ENCODE data around the gene SGF29. TPM values are rescaled to one million over a fixed set of nuclear protein-coding genes. Genes with fewer than 3 reads are reported as not detected.

Gene SGF29
- total and polyA plus RNA-seq, 2 of the 8 experiments (the other 6 are each of a cell fraction or from before 2014, with no cell fraction given) = 3.1 to 22.7 TPM

- Histone ChIP-seq H4K20me1 (replicated peaks in 1 of 2; ENCODE audit: control insufficient read depth in 1 of 2, insufficient read depth in 2 of 2, low read length in 2 of 2) (no peaks in the 10 kb centered on the region), H2BK5ac (ENCODE audit: low read depth, low read length) (no peak overlapping the region), H2BK15ac (ENCODE audit: low read length) (no peak overlapping the region), H2AK5ac (ENCODE audit: low read depth, low read length) (no peak overlapping the region), H3K27me3 (replicated peaks in 1 of 4; ENCODE audit: control insufficient read depth in 3 of 4, extremely low read depth in 1 of 4, insufficient read depth in 3 of 4, low read length in 3 of 4) (no peaks in the 10 kb centered on the region), H3K79me1 (ENCODE audit: low read depth, low read length) (no peaks in the 10 kb centered on the region), H2BK20ac (ENCODE audit: low read length) (no peak overlapping the region), H2BK12ac (ENCODE audit: low read depth, low read length) (no peak overlapping the region), H3K18ac (ENCODE audit: extremely low read depth, low read length) (no peak overlapping the region), H3K36me3 (ENCODE audit: control insufficient read depth in 2 of 4, insufficient read depth in 4 of 4, low read length in 3 of 4) (no peaks in the 10 kb centered on the region), H3K23me2 (ENCODE audit: low read depth, low read length) (no peaks in the 10 kb centered on the region), H3K56ac (replicated peaks; ENCODE audit: insufficient read length, low read depth, low read length) (no peak overlapping the region), H4K8ac (ENCODE audit: extremely low read depth, insufficient read depth, low read length) (no peak overlapping the region), H3K27ac (ENCODE audit: low read depth, low read length) (no peak overlapping the region), H3K79me2 (ENCODE audit: control insufficient read depth in 1 of 2, insufficient read depth in 2 of 2, low read length in 2 of 2) (no peaks in the 10 kb centered on the region), H4K5ac (ENCODE audit: insufficient read length, low read depth, low read length) (no peak overlapping the region), H3K4ac (replicated peaks; ENCODE audit: insufficient read length, low read depth, low read length) (no peak overlapping the region), H3K4me3 (ENCODE audit: extremely low read depth in 1 of 4, insufficient read depth in 2 of 4, low read depth in 3 of 4, low read length in 4 of 4) (no peak overlapping the region), H3K4me2 (ENCODE audit: insufficient read depth in 1 of 2, low read depth in 2 of 2, low read length in 2 of 2) (no peak overlapping the region), H3K4me1 (replicated peaks in 1 of 4; ENCODE audit: control insufficient read depth in 3 of 4, insufficient read depth in 4 of 4, low read length in 3 of 4) (peaks cover 0 to 4% (median 1%) of the 10 kb centered on the region in 4 experiments; a peak in 2 of 7 replicates), H3K9me3 (ENCODE audit: insufficient read depth in 2 of 2, low read depth in 1 of 2, low read length in 1 of 2) (no peaks in the 10 kb centered on the region), H3K9ac (replicated peaks in 1 of 4; ENCODE audit: extremely low read depth in 1 of 4, low read depth in 3 of 4, low read length in 3 of 4) (no peak overlapping the region), H2BK120ac (replicated peaks; ENCODE audit: low read depth, low read length) (no peak overlapping the region), H4K91ac (replicated peaks; ENCODE audit: insufficient read length, low read length) (no peak overlapping the region), H2AFZ (ENCODE audit: low read length) (no peak overlapping the region), H3K23ac (ENCODE audit: insufficient read length) (no peak overlapping the region), H3K14ac (ENCODE audit: insufficient read length) (no peak overlapping the region)
- CTCF ChIA-PET (ENCODE audit: partially characterized antibody) = interaction anchor here (0.6 kb wide), 1 partner anchor 24 kb away, joined by 3 read pairs; no protein-coding TSS in a partner anchor
- DNase-seq (ENCODE audit: low read depth in 1 of 2, low spot score in 2 of 2) (no peak), FAIRE-seq (no peak)
- POLR2A ChIA-PET (ENCODE audit: partially characterized antibody) = interaction anchor here (2.2 kb wide), 1 partner anchor 11 kb away, joined by 5 read pairs; no protein-coding TSS in a partner anchor
- no peak for TF ChIP-seq SAP30 (IDR thresholded peaks at IDR 0.05; ENCODE audit: insufficient read depth, insufficient replicate concordance, low read length)
- no peak for TF ChIP-seq NANOG (IDR thresholded peaks at IDR 0.05; ENCODE audit: insufficient read depth, low read depth, low read length, poor library complexity, severe bottlenecking)
- TF ChIP-seq RBBP5 (IDR thresholded peaks at IDR 0.05; ENCODE audit: borderline replicate concordance, low read depth, low read length) = no peak
- TF ChIP-seq CREB1 (IDR thresholded peaks at IDR 0.05) = no peak
- no peak for TF ChIP-seq CHD1 (IDR thresholded peaks at IDR 0.05; ENCODE audit: low read depth, low read length)
- TF ChIP-seq HDAC2 (IDR thresholded peaks at IDR 0.05; ENCODE audit: borderline replicate concordance in 1 of 2, low read depth in 2 of 2, low read length in 2 of 2) = no peak
- TF ChIP-seq GTF2F1 (IDR thresholded peaks at IDR 0.05; ENCODE audit: borderline replicate concordance, low read depth, low read length) = no peak
- WGBS, 2 experiments (ENCODE audit: extremely low coverage in 1 of 2, insufficient coverage in 1 of 2, insufficient read length in 1 of 2, insufficient replicate concordance in 2 of 2, low coverage in 1 of 2, low lambda C conversion rate in 2 of 2, missing lambda C conversion rate in 1 of 2) = 82% methylated on average over 7 of the region's 7 CpGs; no CpG with 5 or more reads in 1 of the 2 experiments
These were observed 10.6 kb upstream of the SGF29 start for GRCh38 chr16:28543072-28543471.

Measured in H1 (cell line).